Astrocyte (in vitro differentiated cells and primary cell): ENCODE results near the gene OSBPL3. TPM values are rescaled to one million over a fixed set of nuclear protein-coding genes. Genes with fewer than 3 reads are reported as not detected.

ENCODE experiments used
- DNase-seq: peaks from one replicate; pipeline ENCODE4 v3.0.0-alpha.2; 2010; ENCODE audit warnings: low read depth
- FAIRE-seq: peaks from 2 replicates; lab custom pipeline; 2011; peaks lifted over from hg19 to GRCh38; lab: Jason Lieb, UNC
- H2AFZ ChIP-seq: 2 replicates; pipeline ENCODE4 v1.6.0; 2012; ENCODE audit warnings: low read depth, low read length, inconsistent platforms
- H3K27ac ChIP-seq: 2 replicates; pipeline ENCODE4 v1.5.1; 2011; ENCODE audit warnings: low read depth, low read length, inconsistent platforms
- H3K27me3 ChIP-seq: 2 replicates; pipeline ENCODE4 v1.6.0; 2011; ENCODE audit warnings: low read length, inconsistent platforms; ENCODE audit not compliant: insufficient read depth
- H3K36me3 ChIP-seq: 2 replicates; pipeline ENCODE4 v1.5.1; 2011; ENCODE audit warnings: low read length, inconsistent platforms; ENCODE audit not compliant: insufficient read depth
- H3K4me1 ChIP-seq: 2 replicates; pipeline ENCODE4 v1.5.1; 2011; ENCODE audit warnings: low read length, inconsistent platforms; ENCODE audit not compliant: insufficient read depth
- H3K4me2 ChIP-seq: 2 replicates; pipeline ENCODE4 v1.6.0; 2012; ENCODE audit warnings: low read length, inconsistent platforms
- H3K4me3 ChIP-seq: 2 replicates; pipeline ENCODE4 v1.5.1; 2011; ENCODE audit warnings: low read depth, mild to moderate bottlenecking, low read length, inconsistent platforms; ENCODE audit not compliant: insufficient read depth
- H3K79me2 ChIP-seq: 2 replicates; pipeline ENCODE4 v1.6.0; 2012; ENCODE audit warnings: mild to moderate bottlenecking, low read length, inconsistent platforms; ENCODE audit not compliant: insufficient read depth
- H3K9ac ChIP-seq: 2 replicates; pipeline ENCODE4 v1.6.0; 2012; ENCODE audit warnings: mild to moderate bottlenecking, low read length, inconsistent platforms
- H3K9me3 ChIP-seq: 2 replicates; pipeline ENCODE4 v1.5.1; 2012; ENCODE audit warnings: low read depth, mild to moderate bottlenecking, low read length, inconsistent platforms; ENCODE audit not compliant: insufficient read depth
- H4K20me1 ChIP-seq: 2 replicates; pipeline ENCODE4 v1.6.0; 2012; ENCODE audit warnings: low read length, inconsistent platforms; ENCODE audit not compliant: insufficient read depth
- H3K27ac Mint-ChIP-seq: one replicate; pipeline ENCODE4 v1.8.0; 2021; ENCODE audit warnings: mild to moderate bottlenecking, mixed read lengths; ENCODE audit not compliant: unreplicated experiment
- H3K27me3 Mint-ChIP-seq: one replicate; pipeline ENCODE4 v1.8.0; 2021; ENCODE audit warnings: low read depth, mixed read lengths; ENCODE audit not compliant: unreplicated experiment
- H3K36me3 Mint-ChIP-seq: one replicate; pipeline ENCODE4 v1.8.0; 2021; ENCODE audit warnings: low read depth, mixed read lengths; ENCODE audit not compliant: unreplicated experiment
- H3K4me1 Mint-ChIP-seq: one replicate; pipeline ENCODE4 v1.8.0; 2021; ENCODE audit warnings: low read depth, mixed read lengths; ENCODE audit not compliant: unreplicated experiment
- H3K4me3 Mint-ChIP-seq: one replicate; pipeline ENCODE4 v1.8.0; 2021; ENCODE audit warnings: mild to moderate bottlenecking, moderate library complexity, mixed read lengths; ENCODE audit not compliant: unreplicated experiment
- H3K9me3 Mint-ChIP-seq: one replicate; pipeline ENCODE4 v1.8.0; 2021; ENCODE audit warnings: mild to moderate bottlenecking, mixed read lengths; ENCODE audit not compliant: unreplicated experiment
- CTCF ChIP-seq: IDR thresholded peaks from 2 replicates; pipeline ENCODE4 v1.5.1; 2011; ENCODE audit warnings: low read depth, mild to moderate bottlenecking, inconsistent platforms, low read length, moderate library complexity; ENCODE audit not compliant: insufficient read depth
- EZH2 ChIP-seq: IDR thresholded peaks from 2 replicates; pipeline ENCODE4 v1.6.1; 2012; ENCODE audit warnings: mild to moderate bottlenecking, low read length, inconsistent platforms; ENCODE audit not compliant: insufficient read depth
- total RNA-seq: library from RNA; stranded (reverse); gene quantifications from 2 replicates; pipeline ENCODE4 v1.2.1, GENCODE V29; 2021

OSBPL3 gene
- total RNA-seq, 1 donor from 2014 or later, result 62.9 TPM

- peak overlapping the region; percentile 45 for H3K9ac ChIP-seq
- Mint-ChIP-seq H3K27me3 (no peaks in the 10 kb centered on the region), H3K4me3 (no peak overlapping the region), H3K27ac (peak overlapping the region; percentile 95), H3K4me1 (peaks cover 65% of the 10 kb centered on the region), H3K9me3 (no peaks in the 10 kb centered on the region), H3K36me3 (peaks cover 2% of the 10 kb centered on the region)
- H2AFZ ChIP-seq, result no peak overlapping the region
- peaks cover 95% of the 10 kb centered on the region for H3K79me2 ChIP-seq
- no peaks in the 10 kb centered on the region for H3K27me3 ChIP-seq
- H3K4me3 ChIP-seq, result no peak overlapping the region
- peaks cover 42% of the 10 kb centered on the region for H3K4me1 ChIP-seq
- TF ChIP-seq EZH2 (no peak), CTCF (no peak)
- FAIRE-seq (no peak), DNase-seq (peak; percentile 71)
- H3K27ac ChIP-seq, result peak overlapping the region; percentile 77
- H3K4me2 ChIP-seq, result peak overlapping the region; percentile 58
- H3K9me3 ChIP-seq, result no peaks in the 10 kb centered on the region
- H4K20me1 ChIP-seq, result no peaks in the 10 kb centered on the region
- no peaks in the 10 kb centered on the region for H3K36me3 ChIP-seq
These were observed 7.0 kb downstream of the OSBPL3 start for GRCh38 chr7:24972991-24973390.

- no peaks in the 10 kb centered on the region for H3K9me3 Mint-ChIP-seq
These were observed 7.9 kb downstream of the OSBPL3 start for GRCh38 chr7:24972166-24972477.

More at GRCh38 chr7:24972166-24972477, 7.9 kb downstream of the OSBPL3 start:
- no peaks in the 10 kb centered on the region for H3K9me3 ChIP-seq
- H3K79me2 ChIP-seq, result peaks cover 96% of the 10 kb centered on the region
- FAIRE-seq, result no peak
- H3K4me3 ChIP-seq, result no peak overlapping the region
- H3K9ac ChIP-seq, result peak overlapping the region; percentile 82
- H4K20me1 ChIP-seq, result no peaks in the 10 kb centered on the region
- no peak overlapping the region for H3K4me3 Mint-ChIP-seq
- no peak for DNase-seq
- peak overlapping the region; percentile 98 for H3K27ac ChIP-seq
- H3K27me3 ChIP-seq, result no peaks in the 10 kb centered on the region
- no peaks in the 10 kb centered on the region for H3K27me3 Mint-ChIP-seq
- H3K27ac Mint-ChIP-seq, result peak overlapping the region; percentile 100
- H2AFZ ChIP-seq, result no peak overlapping the region
- peaks cover 41% of the 10 kb centered on the region for H3K4me1 ChIP-seq
- H3K36me3 ChIP-seq, result no peaks in the 10 kb centered on the region
- H3K4me1 Mint-ChIP-seq, result peaks cover 71% of the 10 kb centered on the region
- TF ChIP-seq CTCF (no peak), EZH2 (no peak)
- H3K36me3 Mint-ChIP-seq, result peaks cover 2% of the 10 kb centered on the region
- peak overlapping the region; percentile 68 for H3K4me2 ChIP-seq
